WTC11 (cell line): Measurements from ENCODE around the gene CHEK2. TPM values are rescaled to one million over a fixed set of nuclear protein-coding genes. Genes with fewer than 3 reads are reported as not detected.
A peak's percentile ranks its signal among the peaks of the same experiment; 100 is the strongest.

Source experiments
- ATAC-seq: fragments of 200-7000 bp; cut with Tn5 transposase; 2 replicates; pipeline ENCODE4 v1.10.0; 2021; ENCODE audit warnings: mild to moderate bottlenecking, moderate library complexity
- CTCF ChIA-PET: fragments of 300-600 bp; sonication (Branson Sonifier 250); formaldehyde crosslinking; loops from one replicate; lab custom pipeline; 2021; ENCODE audit warnings: antibody characterized with exemption; lab: Charles Lee
- POLR2A ChIA-PET: fragments of 350-600 bp; sonication (Branson Sonifier 250); formaldehyde crosslinking; loops from one replicate; lab custom pipeline; 2021; ENCODE audit warnings: antibody characterized with exemption; lab: Charles Lee
- DNase-seq: peaks from one replicate; pipeline ENCODE4 v3.0.0; 2021; ENCODE audit warnings: low spot score
- H3K27ac Mint-ChIP-seq: 2 replicates; pipeline ENCODE4 v1.8.0; 2021; ENCODE audit warnings: mixed read lengths
- H3K27me3 Mint-ChIP-seq: 2 replicates; pipeline ENCODE4 v1.8.0; 2021; ENCODE audit warnings: low read depth, mild to moderate bottlenecking, moderate library complexity, mixed read lengths
- H3K36me3 Mint-ChIP-seq: 2 replicates; pipeline ENCODE4 v1.8.0; 2021; ENCODE audit warnings: mixed read lengths
- H3K4me1 Mint-ChIP-seq: 2 replicates; pipeline ENCODE4 v1.8.0; 2022; ENCODE audit warnings: mixed read lengths
- H3K4me3 Mint-ChIP-seq: 2 replicates; pipeline ENCODE4 v1.8.0; 2021; ENCODE audit warnings: mild to moderate bottlenecking, moderate library complexity, mixed read lengths
- H3K9me3 Mint-ChIP-seq: 2 replicates; pipeline ENCODE4 v1.8.0; 2021; ENCODE audit warnings: mixed read lengths
- ATF2 ChIP-seq: sonication (generic); formaldehyde crosslinking; IDR thresholded peaks from 2 replicates; pipeline ENCODE4 v1.8.1; 2022; ENCODE audit warnings: low read depth, missing genetic modification reagents, borderline replicate concordance
- E2F4 ChIP-seq: sonication (generic); formaldehyde crosslinking; IDR thresholded peaks from 2 replicates; pipeline ENCODE4 v1.8.1; 2022; ENCODE audit warnings: low read depth, mild to moderate bottlenecking, moderate library complexity, missing genetic modification reagents, borderline replicate concordance
- ERG ChIP-seq: fragments of 250-450 bp; sonication (Bioruptor Pico); IDR thresholded peaks from 2 replicates; pipeline ENCODE4 v1.8.0; 2021; ENCODE audit warnings: mild to moderate bottlenecking
- ESRRA ChIP-seq: sonication (generic); formaldehyde crosslinking; IDR thresholded peaks from 2 replicates; pipeline ENCODE4 v1.8.1; 2022; ENCODE audit warnings: mild to moderate bottlenecking, missing genetic modification reagents, borderline replicate concordance
- FOXJ3 ChIP-seq: sonication (generic); formaldehyde crosslinking; IDR thresholded peaks from 2 replicates; pipeline ENCODE4 v1.9.0; 2021; ENCODE audit warnings: missing genetic modification reagents, mild to moderate bottlenecking, borderline replicate concordance
- FOXP1 ChIP-seq: sonication (generic); formaldehyde crosslinking; IDR thresholded peaks from 2 replicates; pipeline ENCODE4 v1.8.0; 2022; ENCODE audit warnings: missing genetic modification reagents, mild to moderate bottlenecking, moderate library complexity, borderline replicate concordance
- GABPB1 ChIP-seq: sonication (generic); formaldehyde crosslinking; IDR thresholded peaks from 2 replicates; pipeline ENCODE4 v1.8.1; 2023; ENCODE audit warnings: mild to moderate bottlenecking, missing genetic modification reagents
- GRHL2 ChIP-seq: fragments of 250-450 bp; sonication (Bioruptor Pico); IDR thresholded peaks from 2 replicates; pipeline ENCODE4 v1.8.0; 2022; ENCODE audit warnings: mild to moderate bottlenecking, moderate library complexity; ENCODE audit not compliant: insufficient replicate concordance, severe bottlenecking
- GTF2I ChIP-seq: fragments of 250-450 bp; sonication (Bioruptor Pico); conservative IDR thresholded peaks from 2 replicates; pipeline ENCODE4 v1.4.0; 2021; ENCODE audit warnings: mild to moderate bottlenecking
- NR3C1 ChIP-seq: sonication (generic); formaldehyde crosslinking; conservative IDR thresholded peaks from 2 replicates; pipeline ENCODE4 v1.8.1; 2023; ENCODE audit warnings: low read depth, mild to moderate bottlenecking, missing genetic modification reagents
- OVOL2 ChIP-seq: fragments of 250-450 bp; sonication (Bioruptor Pico); IDR thresholded peaks from 2 replicates; pipeline ENCODE4 v1.9.0; 2021; ENCODE audit warnings: mild to moderate bottlenecking, borderline replicate concordance
- RELA ChIP-seq: sonication (generic); formaldehyde crosslinking; IDR thresholded peaks from 2 replicates; pipeline ENCODE4 v1.8.1; 2022; ENCODE audit warnings: missing genetic modification reagents, mild to moderate bottlenecking, borderline replicate concordance
- TP53 ChIP-seq: sonication (generic); formaldehyde crosslinking; IDR thresholded peaks from 2 replicates; pipeline ENCODE4 v1.8.1; 2023; ENCODE audit warnings: mild to moderate bottlenecking, missing genetic modification reagents
- USF1 ChIP-seq: sonication (generic); formaldehyde crosslinking; IDR thresholded peaks from 2 replicates; pipeline ENCODE4 v1.8.0; 2022; ENCODE audit warnings: mild to moderate bottlenecking, missing genetic modification reagents
- ZNF317 ChIP-seq: sonication (generic); formaldehyde crosslinking; IDR thresholded peaks from 2 replicates; pipeline ENCODE4 v1.8.1; 2023; ENCODE audit warnings: low read depth, mild to moderate bottlenecking, moderate library complexity, missing genetic modification reagents, borderline replicate concordance
- ZNF416 ChIP-seq: fragments of 250-450 bp; sonication (Bioruptor Pico); IDR thresholded peaks from 2 replicates; pipeline ENCODE4 v1.9.0; 2021; ENCODE audit warnings: mild to moderate bottlenecking, inconsistent platforms
- total RNA-seq: library from RNA; stranded (reverse); gene quantifications from 3 replicates; pipeline ENCODE4 v1.2.3, GENCODE V29; 2021
- TF ChIP-seq, protein P1 (sequence below): sonication (generic); formaldehyde crosslinking; IDR thresholded peaks from 2 replicates; pipeline ENCODE4 v1.8.0; 2022; ENCODE audit warnings: mild to moderate bottlenecking, missing genetic modification reagents
- TF ChIP-seq, protein P2 (sequence below): fragments of 250-450 bp; sonication (Bioruptor Pico); IDR thresholded peaks from 2 replicates; pipeline ENCODE4 v1.9.0; 2021; ENCODE audit warnings: mild to moderate bottlenecking, borderline replicate concordance
- TF ChIP-seq, protein P3 (sequence below): sonication (generic); formaldehyde crosslinking; IDR thresholded peaks from 2 replicates; pipeline ENCODE4 v1.8.1; 2023; ENCODE audit warnings: mild to moderate bottlenecking, moderate library complexity, missing genetic modification reagents
- TF ChIP-seq, protein P4 (sequence below): sonication (generic); formaldehyde crosslinking; conservative IDR thresholded peaks from 2 replicates; pipeline ENCODE4 v1.8.1; 2022; ENCODE audit warnings: mild to moderate bottlenecking, missing genetic modification reagents
- TF ChIP-seq, protein P5 (sequence below): fragments of 250-450 bp; sonication (Bioruptor Pico); IDR thresholded peaks from 2 replicates; pipeline ENCODE4 v1.9.0; 2021; ENCODE audit warnings: mild to moderate bottlenecking

The CHEK2 gene
- total RNA-seq, 1 experiment from 2014 or later = 124 TPM

- Mint-ChIP-seq H3K36me3 (peaks cover 28% of the 10 kb centered on the region), H3K27ac (peak overlapping the region; percentile 13; the same call in 1 of the 2 replicates), H3K27me3 (no peaks in the 10 kb centered on the region), H3K9me3 (peaks cover 5% of the 10 kb centered on the region; the same call in 1 of the 2 replicates), H3K4me1 (peaks cover 11% of the 10 kb centered on the region), H3K4me3 (peak overlapping the region; percentile 95)
- ATAC-seq = no peak
- TF ChIP-seq TP53 (CRISPR knock-in tag) = no peak
- TF ChIP-seq, protein P1, sequence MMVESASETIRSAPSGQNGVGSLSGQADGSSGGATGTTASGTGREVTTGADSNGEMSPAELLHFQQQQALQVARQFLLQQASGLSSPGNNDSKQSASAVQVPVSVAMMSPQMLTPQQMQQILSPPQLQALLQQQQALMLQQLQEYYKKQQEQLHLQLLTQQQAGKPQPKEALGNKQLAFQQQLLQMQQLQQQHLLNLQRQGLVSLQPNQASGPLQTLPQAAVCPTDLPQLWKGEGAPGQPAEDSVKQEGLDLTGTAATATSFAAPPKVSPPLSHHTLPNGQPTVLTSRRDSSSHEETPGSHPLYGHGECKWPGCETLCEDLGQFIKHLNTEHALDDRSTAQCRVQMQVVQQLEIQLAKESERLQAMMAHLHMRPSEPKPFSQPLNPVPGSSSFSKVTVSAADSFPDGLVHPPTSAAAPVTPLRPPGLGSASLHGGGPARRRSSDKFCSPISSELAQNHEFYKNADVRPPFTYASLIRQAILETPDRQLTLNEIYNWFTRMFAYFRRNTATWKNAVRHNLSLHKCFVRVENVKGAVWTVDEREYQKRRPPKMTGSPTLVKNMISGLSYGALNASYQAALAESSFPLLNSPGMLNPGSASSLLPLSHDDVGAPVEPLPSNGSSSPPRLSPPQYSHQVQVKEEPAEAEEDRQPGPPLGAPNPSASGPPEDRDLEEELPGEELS (CRISPR knock-in tag) = no peak
- TF ChIP-seq ERG (CRISPR knock-in tag) = no peak
- no peak for TF ChIP-seq E2F4 (CRISPR knock-in tag)
- TF ChIP-seq ZNF416 (CRISPR knock-in tag) = no peak
- no peak for TF ChIP-seq NR3C1
- no peak for TF ChIP-seq ZNF317 (CRISPR knock-in tag)
- no peak for TF ChIP-seq FOXJ3
- DNase-seq = no peak
- ChIA-PET POLR2A (interaction anchor here (0.7 kb wide), 1 partner anchor 229 kb away, joined by 9 read pairs; no protein-coding TSS in a partner anchor), CTCF (interaction anchor here (0.6 to 1.0 kb wide), 2 partner anchors 256 to 380 kb away, joined by 4 to 5 read pairs; no protein-coding TSS in a partner anchor)
Observed at GRCh38 chr22:28774378-28774777, 32.8 kb upstream of the CHEK2 start.

DNA sequence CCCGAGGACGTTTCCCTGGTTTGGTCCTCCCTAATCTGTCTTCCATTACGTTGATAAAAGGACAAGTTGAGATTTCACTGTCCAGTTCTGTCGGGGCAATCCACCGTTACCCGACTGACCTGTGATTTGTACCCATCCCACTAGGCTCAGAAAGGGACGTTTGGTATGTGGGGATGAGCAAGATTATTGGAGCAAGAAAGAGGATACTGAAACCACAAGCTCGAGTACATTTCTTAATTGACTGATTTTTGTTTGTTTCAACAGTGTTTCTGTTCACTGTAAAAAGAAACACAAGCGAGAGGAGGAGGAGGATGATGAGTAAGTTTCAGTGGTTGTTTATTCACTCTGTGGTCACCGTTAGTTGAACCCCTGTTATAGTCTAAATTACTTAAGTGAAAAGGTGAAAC, 31.8 kb upstream of the CHEK2 start:
- POLR2A ChIA-PET = interaction anchor here (1.6 kb wide), 1 partner anchor 12 kb away, joined by 13 read pairs; no protein-coding TSS in a partner anchor
- Mint-ChIP-seq H3K36me3 (peaks cover 30% of the 10 kb centered on the region), H3K9me3 (peaks cover 14% of the 10 kb centered on the region), H3K27me3 (no peaks in the 10 kb centered on the region), H3K4me3 (peak overlapping the region; percentile 95), H3K27ac (peak overlapping the region; percentile 96), H3K4me1 (peaks cover 13% of the 10 kb centered on the region)
- CTCF ChIA-PET = interaction anchor here (0.5 to 1.0 kb wide), 4 partner anchors 14 to 381 kb away, joined by 3 to 5 read pairs (median 4); no protein-coding TSS in a partner anchor
- ATAC-seq (no peak), DNase-seq (no peak)
- no peak for TF ChIP-seq USF1 (CRISPR knock-in tag)
- TF ChIP-seq GTF2I (CRISPR knock-in tag) = no peak
- no peak for TF ChIP-seq GRHL2 (CRISPR knock-in tag)
- TF ChIP-seq, protein P2, sequence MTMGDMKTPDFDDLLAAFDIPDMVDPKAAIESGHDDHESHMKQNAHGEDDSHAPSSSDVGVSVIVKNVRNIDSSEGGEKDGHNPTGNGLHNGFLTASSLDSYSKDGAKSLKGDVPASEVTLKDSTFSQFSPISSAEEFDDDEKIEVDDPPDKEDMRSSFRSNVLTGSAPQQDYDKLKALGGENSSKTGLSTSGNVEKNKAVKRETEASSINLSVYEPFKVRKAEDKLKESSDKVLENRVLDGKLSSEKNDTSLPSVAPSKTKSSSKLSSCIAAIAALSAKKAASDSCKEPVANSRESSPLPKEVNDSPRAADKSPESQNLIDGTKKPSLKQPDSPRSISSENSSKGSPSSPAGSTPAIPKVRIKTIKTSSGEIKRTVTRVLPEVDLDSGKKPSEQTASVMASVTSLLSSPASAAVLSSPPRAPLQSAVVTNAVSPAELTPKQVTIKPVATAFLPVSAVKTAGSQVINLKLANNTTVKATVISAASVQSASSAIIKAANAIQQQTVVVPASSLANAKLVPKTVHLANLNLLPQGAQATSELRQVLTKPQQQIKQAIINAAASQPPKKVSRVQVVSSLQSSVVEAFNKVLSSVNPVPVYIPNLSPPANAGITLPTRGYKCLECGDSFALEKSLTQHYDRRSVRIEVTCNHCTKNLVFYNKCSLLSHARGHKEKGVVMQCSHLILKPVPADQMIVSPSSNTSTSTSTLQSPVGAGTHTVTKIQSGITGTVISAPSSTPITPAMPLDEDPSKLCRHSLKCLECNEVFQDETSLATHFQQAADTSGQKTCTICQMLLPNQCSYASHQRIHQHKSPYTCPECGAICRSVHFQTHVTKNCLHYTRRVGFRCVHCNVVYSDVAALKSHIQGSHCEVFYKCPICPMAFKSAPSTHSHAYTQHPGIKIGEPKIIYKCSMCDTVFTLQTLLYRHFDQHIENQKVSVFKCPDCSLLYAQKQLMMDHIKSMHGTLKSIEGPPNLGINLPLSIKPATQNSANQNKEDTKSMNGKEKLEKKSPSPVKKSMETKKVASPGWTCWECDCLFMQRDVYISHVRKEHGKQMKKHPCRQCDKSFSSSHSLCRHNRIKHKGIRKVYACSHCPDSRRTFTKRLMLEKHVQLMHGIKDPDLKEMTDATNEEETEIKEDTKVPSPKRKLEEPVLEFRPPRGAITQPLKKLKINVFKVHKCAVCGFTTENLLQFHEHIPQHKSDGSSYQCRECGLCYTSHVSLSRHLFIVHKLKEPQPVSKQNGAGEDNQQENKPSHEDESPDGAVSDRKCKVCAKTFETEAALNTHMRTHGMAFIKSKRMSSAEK (CRISPR knock-in tag) = no peak
- TF ChIP-seq, protein P3, sequence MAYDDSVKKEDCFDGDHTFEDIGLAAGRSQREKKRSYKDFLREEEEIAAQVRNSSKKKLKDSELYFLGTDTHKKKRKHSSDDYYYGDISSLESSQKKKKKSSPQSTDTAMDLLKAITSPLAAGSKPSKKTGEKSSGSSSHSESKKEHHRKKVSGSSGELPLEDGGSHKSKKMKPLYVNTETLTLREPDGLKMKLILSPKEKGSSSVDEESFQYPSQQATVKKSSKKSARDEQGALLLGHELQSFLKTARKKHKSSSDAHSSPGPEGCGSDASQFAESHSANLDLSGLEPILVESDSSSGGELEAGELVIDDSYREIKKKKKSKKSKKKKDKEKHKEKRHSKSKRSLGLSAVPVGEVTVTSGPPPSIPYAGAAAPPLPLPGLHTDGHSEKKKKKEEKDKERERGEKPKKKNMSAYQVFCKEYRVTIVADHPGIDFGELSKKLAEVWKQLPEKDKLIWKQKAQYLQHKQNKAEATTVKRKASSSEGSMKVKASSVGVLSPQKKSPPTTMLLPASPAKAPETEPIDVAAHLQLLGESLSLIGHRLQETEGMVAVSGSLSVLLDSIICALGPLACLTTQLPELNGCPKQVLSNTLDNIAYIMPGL = no peak
- TF ChIP-seq ATF2 (CRISPR knock-in tag) = no peak
- TF ChIP-seq RELA (CRISPR knock-in tag) = no peak
- TF ChIP-seq, protein P4, sequence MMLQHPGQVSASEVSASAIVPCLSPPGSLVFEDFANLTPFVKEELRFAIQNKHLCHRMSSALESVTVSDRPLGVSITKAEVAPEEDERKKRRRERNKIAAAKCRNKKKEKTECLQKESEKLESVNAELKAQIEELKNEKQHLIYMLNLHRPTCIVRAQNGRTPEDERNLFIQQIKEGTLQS (CRISPR knock-in tag) = no peak
- no peak for TF ChIP-seq GABPB1 (CRISPR knock-in tag)
- TF ChIP-seq FOXP1 (CRISPR knock-in tag) = no peak
- TF ChIP-seq, protein P5, sequence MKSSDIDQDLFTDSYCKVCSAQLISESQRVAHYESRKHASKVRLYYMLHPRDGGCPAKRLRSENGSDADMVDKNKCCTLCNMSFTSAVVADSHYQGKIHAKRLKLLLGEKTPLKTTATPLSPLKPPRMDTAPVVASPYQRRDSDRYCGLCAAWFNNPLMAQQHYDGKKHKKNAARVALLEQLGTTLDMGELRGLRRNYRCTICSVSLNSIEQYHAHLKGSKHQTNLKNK = no peak
- TF ChIP-seq OVOL2 (CRISPR knock-in tag) = no peak
- TF ChIP-seq ESRRA (CRISPR knock-in tag) = no peak
